Suppressor macrophage treated with lipopolysaccharide for 1 hour (primary cell): ENCODE results near the gene TRIM7.
A peak's percentile ranks its signal among the peaks of the same experiment; 100 is the strongest.
"Not testable (repeated sequence)": the region's sequence is repeated elsewhere in the genome, so short reads cannot be mapped to it uniquely, and the experiment has no call there.

ENCODE experiments used
- DNase-seq, 3 donors: peaks; one replicate each; pipeline ENCODE4 v3.0.0-alpha.2; 2020 to 2022

Gene TRIM7

DNA sequence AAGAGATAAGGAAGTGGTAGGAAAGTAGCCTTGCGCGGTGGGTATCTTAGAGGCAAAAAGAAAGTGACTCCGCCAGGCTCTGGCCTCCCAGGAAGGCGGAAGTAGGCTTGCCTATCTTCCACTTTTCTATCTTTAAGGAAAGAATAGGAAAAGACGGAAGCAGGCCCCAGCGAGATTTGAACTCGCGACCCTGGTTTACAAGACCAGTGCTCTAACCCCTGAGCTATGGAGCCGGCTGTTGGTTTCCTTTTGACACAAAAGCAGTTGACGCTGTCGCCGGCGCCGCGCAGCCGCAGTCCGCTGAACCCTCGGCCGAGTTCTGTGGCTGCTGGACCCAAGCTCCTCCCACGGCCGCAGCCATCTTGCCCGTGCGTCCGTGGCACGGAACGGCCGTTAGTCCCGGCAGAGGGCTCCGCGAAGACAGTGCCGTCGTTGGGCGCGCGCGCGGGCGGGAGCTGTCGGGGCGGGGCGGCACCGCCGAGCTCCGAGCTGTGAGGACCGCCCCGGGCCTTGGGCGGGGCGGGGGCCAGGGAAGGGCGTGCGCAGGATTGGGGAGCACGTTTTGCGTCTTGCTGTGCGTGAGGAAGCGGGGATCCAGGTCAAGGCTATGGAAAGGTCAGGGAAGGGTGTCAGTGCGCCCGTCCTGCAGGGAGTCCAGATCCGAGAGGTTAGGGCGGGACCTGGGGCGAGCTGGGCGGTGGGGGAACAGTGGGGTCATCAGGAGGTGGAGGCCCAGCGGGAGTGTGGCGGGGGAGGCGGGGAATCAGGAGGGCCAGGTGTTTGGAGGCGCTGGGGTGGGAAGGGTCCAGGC is 13.3 kb downstream of the TRIM7 start:
- peak; percentile 97 to 98 (median 98) for DNase-seq

DNA sequence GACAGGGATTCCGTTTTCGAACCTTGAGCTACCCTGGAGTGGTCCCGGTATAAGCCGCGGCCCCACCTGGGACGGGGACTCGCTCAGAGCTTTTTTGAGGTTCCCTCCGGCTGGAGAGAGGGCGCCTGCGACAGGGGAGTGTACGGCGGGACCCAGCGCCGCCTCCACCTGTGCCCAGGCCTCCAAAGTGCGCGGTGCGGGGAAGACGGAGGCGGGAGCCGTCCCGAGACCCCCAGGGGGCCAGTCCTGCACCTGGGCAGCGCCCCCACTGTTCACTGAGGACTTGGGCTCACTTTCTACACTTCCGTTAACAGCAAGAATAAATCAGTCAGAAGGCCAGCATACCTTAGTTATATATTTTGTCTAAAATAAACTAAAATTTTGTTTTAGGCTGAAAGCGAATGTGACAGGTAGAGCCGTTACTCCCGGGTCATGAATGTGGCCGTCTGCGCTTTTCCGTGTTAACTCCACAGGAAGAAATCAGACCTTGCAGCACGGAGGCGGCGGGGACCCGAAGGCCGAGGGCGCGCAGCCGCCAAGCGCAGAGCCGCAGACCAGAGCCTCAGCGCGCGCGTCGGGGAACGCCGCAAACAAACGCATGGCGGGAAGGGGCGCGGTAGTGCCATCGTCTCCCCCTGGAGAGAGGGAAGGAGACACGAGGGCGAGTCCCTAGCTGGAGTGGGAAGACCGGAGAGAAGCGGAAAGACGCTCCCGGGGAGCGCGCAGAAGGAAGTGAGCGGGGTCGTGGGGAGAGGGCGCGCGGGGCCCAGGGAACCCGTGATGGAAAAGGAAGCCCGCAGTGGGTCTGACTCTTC is 14.1 kb downstream of the TRIM7 start:
- peak in 2 of 3 donors; percentile 57 to 72 for DNase-seq

DNA sequence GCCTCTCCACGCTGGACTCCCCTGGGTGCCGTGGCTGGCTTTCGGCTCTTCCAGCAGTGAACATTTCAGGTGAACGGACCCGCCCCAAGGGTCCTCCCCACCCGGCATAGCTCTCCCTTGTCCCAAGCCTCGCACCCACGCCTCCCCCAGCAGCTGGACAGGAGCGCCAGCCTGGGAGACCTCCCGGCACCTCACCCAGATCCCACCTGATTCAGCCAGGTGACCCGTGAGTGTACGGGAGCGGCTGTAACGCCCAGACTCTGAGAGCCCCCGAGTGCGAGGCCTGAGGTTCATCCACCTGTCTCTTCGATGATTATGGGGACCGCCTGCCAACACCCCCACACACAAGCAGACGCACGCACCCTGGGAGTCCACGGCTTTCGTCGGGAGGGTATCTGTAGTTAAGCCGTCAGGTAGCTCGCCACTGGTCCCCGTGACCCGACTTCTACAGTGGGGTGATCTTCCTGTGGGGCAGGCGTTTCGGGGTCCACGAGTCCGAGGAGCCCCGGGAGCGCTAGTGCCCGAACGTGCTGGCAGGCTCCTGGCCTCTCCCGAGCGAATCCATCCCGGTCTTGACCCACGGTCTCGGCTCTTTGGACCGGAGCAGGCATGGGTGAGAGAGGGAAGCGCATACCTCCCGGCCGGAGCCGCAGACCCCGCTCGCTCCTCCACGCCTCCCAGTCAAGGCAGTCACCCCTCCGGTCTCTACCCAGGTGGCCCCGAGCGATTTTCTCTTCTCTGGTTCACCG is 14.9 kb downstream of the TRIM7 start:
- peak in 1 of 3 donors; percentile 25 for DNase-seq

DNA sequence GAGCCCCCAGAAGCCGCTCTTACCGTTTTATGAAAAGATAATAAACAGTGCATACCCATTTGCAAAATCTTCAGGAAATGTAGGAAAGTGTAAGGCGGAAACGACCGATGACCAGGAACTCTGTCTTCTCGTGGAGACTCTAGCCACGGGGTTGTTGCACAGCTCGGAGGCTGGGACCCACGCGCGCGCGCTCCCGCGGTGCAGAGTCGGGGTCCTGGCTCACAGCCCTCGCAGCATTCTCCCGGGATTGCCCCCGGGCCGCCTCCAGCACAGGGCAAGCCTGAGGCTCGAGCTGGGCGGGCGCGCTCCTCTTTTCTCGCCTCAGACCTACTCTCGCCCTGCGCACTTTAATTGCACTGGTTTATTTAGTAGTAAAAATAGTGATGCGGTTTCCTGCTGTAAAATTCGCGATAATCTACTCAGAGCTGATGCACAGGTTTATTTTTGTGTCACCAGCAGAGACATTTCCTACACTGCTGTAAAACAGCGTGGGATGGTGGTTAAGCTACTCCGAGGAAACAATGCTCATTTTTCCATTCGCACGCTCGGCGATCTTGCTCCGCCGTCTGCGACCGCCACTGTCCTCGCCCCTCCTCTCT is 15.5 kb downstream of the TRIM7 start:
- DNase-seq, result peak; percentile 43 to 61 (median 57)

- peak; percentile 76 to 90 (median 83) for DNase-seq
These were observed 16.2 kb downstream of the TRIM7 start for GRCh38 chr5:181188700-181189362.

GRCh38 chr5:181187500-181188213 is 17.3 kb downstream of the TRIM7 start:
- DNase-seq, result peak; percentile 66 to 78 (median 76)

GRCh38 chr5:181186986-181187499 is 18.0 kb downstream of the TRIM7 start:
- no peak for DNase-seq

DNA sequence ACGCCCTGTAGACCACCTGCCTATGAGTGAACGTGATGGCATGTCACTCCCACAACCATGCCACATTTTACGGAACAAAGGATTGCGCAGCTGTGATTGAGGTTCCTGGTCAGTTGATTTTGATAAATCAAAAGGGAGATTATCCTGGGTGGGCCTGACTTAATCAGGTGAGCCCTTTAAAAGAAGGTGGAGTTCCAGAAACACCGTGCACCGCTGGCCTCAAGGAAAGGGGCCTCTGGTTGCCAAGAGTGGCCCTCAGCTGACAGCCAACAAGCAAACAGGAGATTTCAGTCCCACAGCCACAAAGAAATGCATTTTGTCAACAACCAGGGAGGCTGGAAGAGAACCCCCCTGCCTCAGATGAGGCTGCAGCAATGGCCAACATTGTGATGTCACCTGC is 19.0 kb downstream of the TRIM7 start:
- no peak for DNase-seq

GRCh38 chr5:181185560-181185959 is 19.4 kb downstream of the TRIM7 start:
- DNase-seq, result no peak

GRCh38 chr5:181184845-181185216 is 20.2 kb downstream of the TRIM7 start:
- no peak for DNase-seq

GRCh38 chr5:181182651-181183050 is 22.3 kb downstream of the TRIM7 start:
- DNase-seq, result no peak

DNA sequence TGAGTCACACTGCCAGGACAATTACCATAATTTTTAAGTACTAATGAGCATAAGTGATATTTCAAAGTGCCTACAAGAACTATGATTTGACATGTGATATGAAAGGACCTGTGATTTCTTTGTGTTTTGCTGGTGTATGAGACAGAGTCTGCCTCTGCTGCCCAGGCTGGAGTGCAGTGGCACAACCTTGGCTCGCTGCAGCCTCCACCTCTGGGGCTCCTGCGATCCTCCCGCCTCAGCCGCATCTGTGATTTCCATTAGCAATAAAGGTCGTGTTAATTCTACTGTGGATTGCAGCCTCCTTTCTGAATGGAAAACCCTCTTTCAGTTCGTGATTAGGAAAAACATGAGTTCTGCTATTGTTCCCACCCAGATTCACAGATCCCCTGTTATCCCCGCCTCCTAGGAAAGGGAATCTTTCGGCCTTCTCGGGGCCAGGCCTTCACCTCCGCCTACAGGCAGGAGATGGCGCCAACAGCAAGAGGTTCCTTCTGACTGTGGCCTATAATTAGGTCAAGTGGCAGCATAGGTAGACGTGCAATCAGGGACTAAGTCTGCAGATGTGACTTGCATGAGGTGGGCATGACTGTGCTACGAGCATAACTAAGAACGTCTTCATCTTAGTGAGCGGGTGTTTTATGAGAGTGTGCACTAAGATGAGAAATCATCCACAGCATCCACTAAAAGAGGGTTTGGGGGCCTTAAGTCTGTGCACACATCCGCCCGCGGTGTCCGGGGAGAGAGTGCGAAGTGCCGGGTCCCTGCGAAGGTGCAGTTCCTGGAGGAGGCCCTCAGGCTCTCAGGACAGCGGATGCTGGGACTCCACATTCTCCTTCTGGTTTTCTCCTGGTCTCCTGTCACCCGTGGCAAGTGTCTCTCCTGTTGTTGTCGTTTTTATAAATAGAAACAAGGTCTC is 23.1 kb downstream of the TRIM7 start:
- peak; percentile 78 to 84 (median 81) for DNase-seq

DNA sequence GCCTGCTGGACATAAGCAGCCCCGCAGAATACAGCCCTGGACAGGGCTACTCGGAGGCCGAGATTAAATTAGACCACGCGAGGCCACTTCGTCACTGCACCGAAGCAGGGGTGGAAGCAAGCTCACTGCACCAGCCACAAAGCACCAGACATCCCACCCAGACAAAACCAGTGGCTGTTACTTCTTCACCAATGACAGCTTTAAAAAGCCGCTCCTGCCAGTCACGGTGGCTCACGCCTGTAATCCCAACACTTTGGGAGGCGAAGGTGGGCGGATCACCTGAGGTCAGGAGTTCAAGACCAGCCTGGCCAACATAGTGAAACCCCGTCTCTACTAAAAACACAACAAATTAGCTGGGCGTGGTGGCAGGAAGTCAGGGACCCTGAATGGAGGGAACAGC is 27.4 kb downstream of the TRIM7 start:
- DNase-seq, result not testable (repeated sequence)

DNA sequence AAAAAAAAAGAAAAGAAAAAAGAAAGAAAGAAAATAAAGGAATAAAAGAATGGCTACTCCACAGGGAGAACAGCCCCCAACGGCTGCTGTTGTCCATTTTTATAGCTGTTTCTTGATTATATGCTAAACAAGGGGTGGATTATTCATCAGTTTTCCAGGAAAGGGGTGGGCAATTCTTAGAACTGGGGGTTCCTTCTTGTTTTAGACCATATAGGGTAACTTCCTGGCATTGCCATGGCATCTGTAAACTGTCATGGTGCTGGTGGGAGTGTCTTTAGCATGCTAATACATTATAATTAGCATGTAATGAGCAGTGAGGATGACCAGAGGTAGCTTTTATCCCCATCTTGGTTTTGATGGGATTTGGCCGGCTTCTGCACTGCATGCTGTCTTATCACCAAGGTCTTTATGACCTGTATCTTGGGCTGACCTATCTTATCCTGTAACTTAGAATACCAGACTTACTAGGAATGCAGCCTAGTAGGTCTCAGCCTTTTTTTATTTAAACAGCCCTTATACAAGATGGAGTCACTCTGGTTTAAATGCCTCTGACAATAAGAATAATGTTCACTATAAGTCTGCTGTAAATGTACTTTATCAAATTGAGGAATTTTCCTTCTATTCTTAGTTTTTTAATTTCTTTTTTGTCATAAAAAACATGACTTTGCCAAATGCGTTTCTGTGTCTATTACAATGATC is 28.6 kb downstream of the TRIM7 start:
- DNase-seq, result no peak

DNA sequence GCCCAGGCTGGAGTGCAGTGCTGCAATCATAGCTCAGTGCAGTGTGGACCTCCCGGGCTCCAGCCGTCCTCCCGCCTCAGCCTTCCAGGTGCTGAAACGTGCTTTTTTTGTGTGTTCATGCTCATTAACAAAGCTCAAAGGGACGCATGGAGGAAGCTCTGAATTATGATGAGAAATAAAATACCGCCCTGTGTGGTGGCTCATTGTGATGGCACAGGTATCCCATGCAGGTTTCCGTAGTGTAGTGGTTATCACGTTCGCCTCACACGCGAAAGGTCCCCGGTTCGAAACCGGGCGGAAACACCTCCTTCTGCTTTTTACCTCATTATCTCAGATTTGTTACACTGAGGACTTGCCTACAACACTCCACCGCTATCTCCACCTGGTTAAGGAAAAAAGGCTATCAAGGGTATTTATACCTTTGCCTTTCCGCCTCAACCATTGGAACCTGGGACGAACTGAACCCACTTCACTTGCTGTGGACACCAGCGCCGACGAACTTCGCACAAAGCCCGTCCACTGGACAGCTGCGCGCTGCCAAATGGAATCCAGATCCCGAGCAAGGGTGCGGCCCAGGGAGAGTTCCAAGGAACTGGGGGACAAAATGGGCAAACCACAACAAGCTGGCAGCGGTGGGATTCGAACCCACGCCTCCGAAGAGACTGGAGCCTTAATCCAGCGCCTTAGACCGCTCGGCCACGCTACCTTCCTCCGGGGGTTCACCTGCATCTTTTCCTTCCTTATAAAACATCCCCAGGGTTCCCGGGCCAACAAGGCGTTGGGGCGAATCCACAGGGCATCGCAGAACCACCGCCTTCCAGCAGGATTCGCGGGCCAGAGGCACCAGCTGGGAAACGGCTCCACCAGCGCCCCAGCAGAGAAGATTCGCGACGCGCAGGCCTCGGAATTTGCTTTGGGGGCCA is 31.3 kb downstream of the TRIM7 start:
- DNase-seq, result no peak

DNA sequence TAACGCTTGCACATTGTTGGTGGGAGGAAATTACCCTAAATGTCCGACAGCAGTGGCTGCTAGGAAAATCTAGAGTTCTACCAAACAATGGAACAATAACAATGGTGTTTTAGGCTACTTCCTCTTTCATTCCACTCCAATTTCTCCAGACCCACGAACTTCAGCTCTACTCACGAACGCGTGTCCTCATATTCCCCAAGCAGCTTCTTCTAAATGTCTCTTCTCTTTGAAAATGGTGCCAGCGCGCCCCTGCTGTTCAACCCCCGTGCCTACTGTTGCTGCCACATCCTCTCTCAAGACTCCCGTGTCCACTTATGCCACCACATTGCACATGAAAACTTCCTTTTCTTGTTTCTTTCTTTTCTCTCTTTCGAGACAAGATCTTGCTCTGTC is 32.0 kb downstream of the TRIM7 start:
- DNase-seq, result peak in 2 of 3 donors; percentile 66 to 67

DNA sequence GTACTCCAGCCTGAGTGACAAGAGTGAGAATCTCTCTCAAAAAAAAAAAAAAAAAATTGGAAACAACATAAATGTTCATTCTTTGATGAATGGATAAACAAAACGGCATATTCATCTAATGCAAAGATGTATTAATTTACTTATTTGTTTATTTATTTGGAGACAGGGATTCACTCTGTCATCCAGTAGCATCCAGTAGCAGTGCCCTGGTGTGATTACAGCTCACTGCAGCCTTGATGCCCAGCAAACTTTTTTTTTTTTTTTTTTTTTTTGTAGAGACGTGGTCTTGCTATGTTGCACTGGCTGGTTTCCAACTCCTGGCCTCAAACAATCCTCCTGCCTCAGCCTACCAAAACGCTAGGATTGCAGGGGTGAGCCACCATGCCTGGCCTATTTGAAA is 33.2 kb downstream of the TRIM7 start:
- no peak for DNase-seq

DNA sequence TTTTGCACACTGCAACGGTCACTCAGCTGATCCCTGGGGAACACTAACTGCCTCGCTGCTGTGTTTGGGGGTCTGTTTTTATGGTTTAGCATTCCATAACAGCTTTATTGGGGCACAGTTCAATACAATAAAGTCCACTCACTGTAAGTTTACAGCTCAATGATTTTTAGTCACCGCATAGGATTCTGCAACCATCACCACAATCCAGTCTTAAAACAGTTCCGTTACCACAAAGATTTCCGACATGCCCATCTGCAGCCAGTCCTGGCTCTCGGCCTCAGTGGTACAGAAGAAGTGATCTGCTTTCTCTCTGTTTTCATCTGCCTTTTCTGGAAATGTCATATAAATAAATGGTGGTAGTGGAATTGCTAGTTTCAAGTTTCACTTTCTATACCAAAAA is 34.0 kb downstream of the TRIM7 start:
- no peak for DNase-seq
